ENCODE results near the gene RALGPS1. TPM values are rescaled to one million over a fixed set of nuclear protein-coding genes. Genes with fewer than 3 reads are reported as not detected.

Gene RALGPS1
- total and polyA plus RNA-seq, 2 of the 8 experiments (the other 6 are each of a cell fraction or from before 2014, with no cell fraction given), result 20.0 to 23.5 TPM

GRCh38 chr9:127185931-127186781 lies 271.6 kb downstream of the RALGPS1 start:
- POLR2A ChIA-PET (ENCODE audit: partially characterized antibody), result no interaction called here
- no peak overlapping the region for H2BK5ac ChIP-seq (ENCODE audit: low read depth, low read length)

More at GRCh38 chr9:127185931-127186781, 271.6 kb downstream of the RALGPS1 start:
- Histone ChIP-seq H3K79me2 (ENCODE audit: control insufficient read depth in 1 of 2, insufficient read depth in 2 of 2, low read length in 2 of 2) (no peaks in the 10 kb centered on the region), H3K56ac (replicated peaks; ENCODE audit: insufficient read length, low read depth, low read length) (no peak overlapping the region), H3K27ac (ENCODE audit: low read depth, low read length) (no peak overlapping the region), H4K20me1 (replicated peaks in 1 of 2; ENCODE audit: control insufficient read depth in 1 of 2, insufficient read depth in 2 of 2, low read length in 2 of 2) (no peaks in the 10 kb centered on the region), H4K91ac (replicated peaks; ENCODE audit: insufficient read length, low read length) (no peak overlapping the region), H3K23me2 (ENCODE audit: low read depth, low read length) (no peaks in the 10 kb centered on the region), H2AK5ac (ENCODE audit: low read depth, low read length) (no peak overlapping the region), H2BK120ac (replicated peaks; ENCODE audit: low read depth, low read length) (no peak overlapping the region), H2BK20ac (ENCODE audit: low read length) (no peak overlapping the region), H3K14ac (ENCODE audit: insufficient read length) (no peak overlapping the region), H3K18ac (ENCODE audit: extremely low read depth, low read length) (no peak overlapping the region), H3K79me1 (ENCODE audit: low read depth, low read length) (no peaks in the 10 kb centered on the region), H3K36me3 (ENCODE audit: control insufficient read depth in 2 of 4, insufficient read depth in 4 of 4, low read length in 3 of 4) (no peaks in the 10 kb centered on the region), H3K23ac (ENCODE audit: insufficient read length) (no peak overlapping the region), H3K27me3 (replicated peaks in 1 of 4; ENCODE audit: control insufficient read depth in 3 of 4, extremely low read depth in 1 of 4, insufficient read depth in 3 of 4, low read length in 3 of 4) (no peaks in the 10 kb centered on the region), H3K4ac (replicated peaks; ENCODE audit: insufficient read length, low read depth, low read length) (no peak overlapping the region), H2BK15ac (ENCODE audit: low read length) (no peak overlapping the region), H3K9me3 (ENCODE audit: insufficient read depth in 2 of 2, low read depth in 1 of 2, low read length in 1 of 2) (no peaks in the 10 kb centered on the region), H3K4me3 (ENCODE audit: extremely low read depth in 1 of 4, insufficient read depth in 2 of 4, low read depth in 3 of 4, low read length in 4 of 4) (no peak overlapping the region), H4K8ac (ENCODE audit: extremely low read depth, insufficient read depth, low read length) (no peak overlapping the region), H2AFZ (ENCODE audit: low read length) (no peak overlapping the region), H4K5ac (ENCODE audit: insufficient read length, low read depth, low read length) (no peak overlapping the region), H2BK12ac (ENCODE audit: low read depth, low read length) (no peak overlapping the region), H3K4me1 (replicated peaks in 1 of 4; ENCODE audit: control insufficient read depth in 3 of 4, insufficient read depth in 4 of 4, low read length in 3 of 4) (peaks cover 0 to 6% (median under 1%) of the 10 kb centered on the region in 4 experiments; a peak in 3 of 7 replicates), H3K4me2 (ENCODE audit: insufficient read depth in 1 of 2, low read depth in 2 of 2, low read length in 2 of 2) (no peak overlapping the region), H3K9ac (replicated peaks in 1 of 4; ENCODE audit: extremely low read depth in 1 of 4, low read depth in 3 of 4, low read length in 3 of 4) (no peak overlapping the region)
- CTCF ChIA-PET (ENCODE audit: partially characterized antibody), result interaction anchor here (1.0 to 4.7 kb wide), 5 partner anchors 13 to 246 kb away, joined by 3 to 22 read pairs (median 5); no protein-coding TSS in a partner anchor
- TF ChIP-seq RFX5 (IDR thresholded peaks at IDR 0.05; ENCODE audit: borderline replicate concordance, low read depth, low read length) (no peak), KDM1A (IDR thresholded peaks at IDR 0.05; ENCODE audit: borderline replicate concordance, low read length) (no peak), SP2 (IDR thresholded peaks at IDR 0.05; ENCODE audit: low read length) (no peak), BCL11A (IDR thresholded peaks at IDR 0.05; ENCODE audit: low read depth in 2 of 2, low read length in 2 of 2) (no peak), TAF1 (IDR thresholded peaks at IDR 0.05; ENCODE audit: low read depth, low read length) (no peak), USF2 (IDR thresholded peaks at IDR 0.05; ENCODE audit: low read length) (no peak)
- 84% methylated on average over 11 of the region's 11 CpGs; no CpG with 5 or more reads in 1 of the 2 experiments for WGBS, 2 experiments (ENCODE audit: extremely low coverage in 1 of 2, insufficient coverage in 1 of 2, insufficient read length in 1 of 2, insufficient replicate concordance in 2 of 2, low coverage in 1 of 2, low lambda C conversion rate in 2 of 2, missing lambda C conversion rate in 1 of 2)
- FAIRE-seq, result no peak
- DNase-seq (ENCODE audit: low read depth in 1 of 2, low spot score in 2 of 2), result no peak

Data from H1 (cell line).